K562 (cell line): ENCODE measurements around the gene CDT1. TPM values are rescaled to one million over a fixed set of nuclear protein-coding genes. Genes with fewer than 3 reads are reported as not detected.

Experiments used
- ATF7 ChIP-seq: fragments of 450-650 bp; IDR thresholded peaks from 2 replicates; pipeline ENCODE4 v1.7.1; 2014; ENCODE audit warnings: mild to moderate bottlenecking, moderate library complexity
- FIP1L1 ChIP-seq: fragments of 200-400 bp; formaldehyde crosslinking; IDR thresholded peaks from 2 replicates; pipeline ENCODE4 v1.6.1; 2018; ENCODE audit warnings: mild to moderate bottlenecking, low read depth, low read length; ENCODE audit not compliant: poor library complexity, severe bottlenecking
- HDAC1 ChIP-seq, 2 experiments: fragments of 450-650 bp; IDR thresholded peaks; 2 replicates each; pipeline ENCODE4 v1.6.1; 2016 to 2017; ENCODE audit warnings: inconsistent platforms in 1 of 2, mild to moderate bottlenecking in 1 of 2, moderate library complexity in 1 of 2
- HSF4 ChIP-seq: fragments of 250-450 bp; sonication (Bioruptor Pico); IDR thresholded peaks from 2 replicates; pipeline ENCODE4 v2.1.2; 2022; ENCODE audit warnings: mild to moderate bottlenecking, moderate library complexity, borderline replicate concordance
- RERE ChIP-seq: sonication (generic); formaldehyde crosslinking; IDR thresholded peaks from 2 replicates; pipeline ENCODE4 v1.8.0; 2023; ENCODE audit warnings: missing genetic modification reagents, mild to moderate bottlenecking, borderline replicate concordance
- SP1 ChIP-seq: sonication (generic); formaldehyde crosslinking; IDR thresholded peaks from 2 replicates; pipeline ENCODE4 v1.8.1; 2022; ENCODE audit warnings: mild to moderate bottlenecking, missing genetic modification reagents
- ZBTB7A ChIP-seq: IDR thresholded peaks from 2 replicates; pipeline ENCODE4 v1.6.1; 2011; ENCODE audit warnings: low read depth, mild to moderate bottlenecking, low read length, moderate library complexity, borderline replicate concordance; ENCODE audit not compliant: control insufficient read depth
- ZEB2 ChIP-seq: fragments of 450-650 bp; IDR thresholded peaks from 2 replicates; pipeline ENCODE4 v1.6.1; 2016
- ZNF24 ChIP-seq: fragments of 450-650 bp; IDR thresholded peaks from 2 replicates; pipeline ENCODE4 v1.6.1; 2016
- ZNF395 ChIP-seq: fragments of 200-800 bp; sonication (Bioruptor generic); IDR thresholded peaks from 2 replicates; pipeline ENCODE4 v1.6.1; 2017; ENCODE audit warnings: missing genetic modification characterization, missing compliant biosample characterization
- polyA plus RNA-seq, 8 experiments: library from polyadenylated mRNA; depleted of rRNA in 4 of 8; stranded (reverse) in 5 of 8; unstranded in 3 of 8; fragments of >200 nt; fragmentation: Nextera tagmentation in 2 of 8; fragmentation: Illumina TruSeq in 1 of 8; extraction: Ambion mirVana in 2 of 8; extraction: Trizol in 1 of 8; gene quantifications; 2 replicates each; pipeline versions ENCODE4 v1.2.1 to v1.2.3, GENCODE V29; 2011 to 2014; ENCODE audit warnings: inconsistent platforms in 1 of 8, missing spikeins in 1 of 8
- total RNA-seq, 7 experiments: library from RNA; depleted of rRNA in 6 of 7; stranded (reverse); fragments of >200 nt in 6 of 7; fragmentation: Illumina TruSeq in 2 of 7; extraction: Trizol in 2 of 7; gene quantifications; 2 replicates each; pipeline versions ENCODE4 v1.2.1 to v1.2.3, GENCODE V29; 2011 to 2021; ENCODE audit warnings: low replicate concordance in 1 of 7
- TF ChIP-seq, protein P1 (sequence below): fragments of 450-650 bp; IDR thresholded peaks from 2 replicates; pipeline ENCODE4 v1.6.1; 2018; ENCODE audit not compliant: partially characterized antibody
- TF ChIP-seq, protein P2 (sequence below): sonication (generic); formaldehyde crosslinking; IDR thresholded peaks from 2 replicates; pipeline ENCODE4 v1.8.0; 2022; ENCODE audit warnings: missing genetic modification reagents, mild to moderate bottlenecking, moderate library complexity, borderline replicate concordance

CDT1 gene
- total and polyA plus RNA-seq, 9 of the 15 experiments (the other 6 are each of a cell fraction or from before 2014, with no cell fraction given), result 0.92 to 178 (median 14.2) TPM

DNA sequence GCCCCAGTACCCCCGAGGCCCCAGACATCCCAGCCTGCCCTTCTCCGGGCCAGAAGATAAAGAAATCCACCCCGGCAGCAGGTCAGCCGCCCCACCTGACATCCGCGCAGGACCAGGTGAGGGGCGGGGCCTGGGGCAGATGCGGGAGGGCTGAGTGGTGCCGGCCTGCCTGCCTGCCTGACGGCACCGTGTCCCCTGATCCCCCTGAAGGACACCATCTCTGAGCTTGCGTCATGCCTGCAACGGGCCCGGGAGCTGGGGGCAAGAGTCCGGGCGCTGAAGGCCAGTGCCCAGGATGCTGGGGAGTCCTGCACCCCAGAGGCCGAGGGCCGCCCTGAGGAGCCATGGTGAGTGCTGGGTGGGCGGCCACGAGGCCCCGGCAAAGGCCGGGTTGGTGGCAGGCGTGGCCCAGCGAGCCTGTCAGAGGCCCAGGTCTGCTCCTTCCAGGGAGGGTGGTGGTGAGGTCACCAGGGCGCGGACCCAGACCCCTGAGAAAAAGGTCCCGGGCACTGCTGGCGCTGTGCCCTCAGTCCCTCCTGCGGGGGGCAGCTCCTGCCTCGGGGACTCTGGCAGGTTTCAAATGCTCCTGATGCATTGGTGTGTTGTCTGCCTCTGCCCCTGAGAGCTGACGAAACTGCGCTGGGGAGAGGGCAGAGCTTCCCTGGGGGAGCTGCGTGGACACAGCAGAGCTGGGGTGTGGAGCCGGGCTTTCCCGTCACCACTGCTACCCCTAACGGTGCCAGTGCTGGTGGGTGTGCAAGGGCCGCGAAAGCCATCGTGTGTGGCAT is 1.2 kb downstream of the CDT1 start (continued):
- TF ChIP-seq, protein P1, sequence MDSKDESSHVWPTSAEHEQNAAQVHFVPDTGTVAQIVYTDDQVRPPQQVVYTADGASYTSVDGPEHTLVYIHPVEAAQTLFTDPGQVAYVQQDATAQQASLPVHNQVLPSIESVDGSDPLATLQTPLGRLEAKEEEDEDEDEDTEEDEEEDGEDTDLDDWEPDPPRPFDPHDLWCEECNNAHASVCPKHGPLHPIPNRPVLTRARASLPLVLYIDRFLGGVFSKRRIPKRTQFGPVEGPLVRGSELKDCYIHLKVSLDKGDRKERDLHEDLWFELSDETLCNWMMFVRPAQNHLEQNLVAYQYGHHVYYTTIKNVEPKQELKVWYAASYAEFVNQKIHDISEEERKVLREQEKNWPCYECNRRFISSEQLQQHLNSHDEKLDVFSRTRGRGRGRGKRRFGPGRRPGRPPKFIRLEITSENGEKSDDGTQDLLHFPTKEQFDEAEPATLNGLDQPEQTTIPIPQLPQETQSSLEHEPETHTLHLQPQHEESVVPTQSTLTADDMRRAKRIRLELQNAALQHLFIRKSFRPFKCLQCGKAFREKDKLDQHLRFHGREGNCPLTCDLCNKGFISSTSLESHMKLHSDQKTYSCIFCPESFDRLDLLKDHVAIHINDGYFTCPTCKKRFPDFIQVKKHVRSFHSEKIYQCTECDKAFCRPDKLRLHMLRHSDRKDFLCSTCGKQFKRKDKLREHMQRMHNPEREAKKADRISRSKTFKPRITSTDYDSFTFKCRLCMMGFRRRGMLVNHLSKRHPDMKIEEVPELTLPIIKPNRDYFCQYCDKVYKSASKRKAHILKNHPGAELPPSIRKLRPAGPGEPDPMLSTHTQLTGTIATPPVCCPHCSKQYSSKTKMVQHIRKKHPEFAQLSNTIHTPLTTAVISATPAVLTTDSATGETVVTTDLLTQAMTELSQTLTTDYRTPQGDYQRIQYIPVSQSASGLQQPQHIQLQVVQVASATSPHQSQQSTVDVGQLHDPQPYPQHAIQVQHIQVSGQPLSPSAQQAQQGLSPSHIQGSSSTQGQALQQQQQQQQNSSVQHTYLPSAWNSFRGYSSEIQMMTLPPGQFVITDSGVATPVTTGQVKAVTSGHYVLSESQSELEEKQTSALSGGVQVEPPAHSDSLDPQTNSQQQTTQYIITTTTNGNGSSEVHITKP, result peak; percentile 37
- TF ChIP-seq ZEB2 (peak; percentile 14; the same call in 1 of the 2 replicates), ZNF395 (CRISPR knock-in tag) (no peak), ATF7 (peak; percentile 28; the same call in 1 of the 2 replicates), ZBTB7A (peak; percentile 20; the same call in 1 of the 2 replicates), HDAC1 (IDR thresholded peaks at IDR 0.05) (0 out of 4 replicates have a peak, but pooled peaks of 1 of the 2 experiments have one; percentile 20), SP1 (CRISPR knock-in tag) (peak; percentile 55; the same call in 1 of the 2 replicates), FIP1L1 (peak; percentile 33), RERE (CRISPR knock-in tag) (0 out of 2 replicates have a peak, but pooled peaks have one; percentile 54), HSF4 (no peak), ZNF24 (no peak)
- TF ChIP-seq, protein P2, sequence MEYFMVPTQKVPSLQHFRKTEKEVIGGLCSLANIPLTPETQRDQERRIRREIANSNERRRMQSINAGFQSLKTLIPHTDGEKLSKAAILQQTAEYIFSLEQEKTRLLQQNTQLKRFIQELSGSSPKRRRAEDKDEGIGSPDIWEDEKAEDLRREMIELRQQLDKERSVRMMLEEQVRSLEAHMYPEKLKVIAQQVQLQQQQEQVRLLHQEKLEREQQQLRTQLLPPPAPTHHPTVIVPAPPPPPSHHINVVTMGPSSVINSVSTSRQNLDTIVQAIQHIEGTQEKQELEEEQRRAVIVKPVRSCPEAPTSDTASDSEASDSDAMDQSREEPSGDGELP (CRISPR knock-in tag), result peak; percentile 78
